Neural progenitor cell (in vitro differentiated cells): ENCODE measurements around the gene ANKRD11.

ENCODE experiments used
- CTCF ChIP-seq: fragments of 200-600 bp; sonication (generic); IDR thresholded peaks from 2 replicates; pipeline ENCODE4 v1.5.1; 2017; ENCODE audit warnings: antibody characterized with exemption, mild to moderate bottlenecking
- EZH2 ChIP-seq: fragments of 200-600 bp; sonication (generic); IDR thresholded peaks from 2 replicates; pipeline ENCODE4 v1.6.1; 2017; ENCODE audit warnings: antibody characterized with exemption, mild to moderate bottlenecking, moderate library complexity
- EZH2phosphoT487 ChIP-seq: fragments of 200-600 bp; sonication (generic); IDR thresholded peaks from 2 replicates; pipeline ENCODE4 v1.6.1; 2017; ENCODE audit warnings: antibody characterized with exemption

DNA sequence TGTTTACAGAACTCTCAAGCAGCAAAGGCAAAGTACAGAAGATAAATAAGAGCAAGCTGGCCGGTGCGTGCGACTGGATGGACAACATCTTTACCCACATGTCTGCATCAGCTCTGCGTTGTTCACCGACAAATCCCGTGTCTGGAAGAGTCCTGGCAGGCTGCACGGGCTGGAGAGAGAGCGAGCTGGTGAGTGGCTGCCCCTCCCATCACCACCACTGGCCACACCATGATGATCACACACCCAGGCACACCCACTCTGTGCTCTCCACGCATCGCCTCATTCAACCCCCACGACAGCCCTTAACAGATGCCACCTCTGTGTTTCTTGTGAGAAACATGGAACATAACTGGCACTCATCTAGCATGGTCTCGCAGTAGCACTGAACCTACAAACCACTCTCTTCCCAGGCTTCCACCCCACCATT, 59.2 kb downstream of the ANKRD11 start:
- TF ChIP-seq EZH2 (no peak), CTCF (no peak), EZH2phosphoT487 (no peak)
